ENCODE data around the gene PRAMEF1. TPM values are rescaled to one million over a fixed set of nuclear protein-coding genes. Genes with fewer than 3 reads are reported as not detected.
"Not testable (repeated sequence)": the region's sequence is repeated elsewhere in the genome, so short reads cannot be mapped to it uniquely, and the experiment has no call there.

The PRAMEF1 gene, protein sequence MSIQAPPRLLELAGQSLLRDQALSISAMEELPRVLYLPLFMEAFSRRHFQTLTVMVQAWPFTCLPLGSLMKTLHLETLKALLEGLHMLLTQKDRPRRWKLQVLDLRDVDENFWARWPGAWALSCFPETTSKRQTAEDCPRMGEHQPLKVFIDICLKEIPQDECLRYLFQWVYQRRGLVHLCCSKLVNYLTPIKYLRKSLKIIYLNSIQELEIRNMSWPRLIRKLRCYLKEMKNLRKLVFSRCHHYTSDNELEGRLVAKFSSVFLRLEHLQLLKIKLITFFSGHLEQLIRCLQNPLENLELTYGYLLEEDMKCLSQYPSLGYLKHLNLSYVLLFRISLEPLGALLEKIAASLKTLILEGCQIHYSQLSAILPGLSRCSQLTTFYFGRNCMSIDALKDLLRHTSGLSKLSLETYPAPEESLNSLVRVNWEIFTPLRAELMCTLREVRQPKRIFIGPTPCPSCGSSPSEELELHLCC
- total RNA-seq (not detected), polyA plus RNA-seq (not detected)
- long read RNA-seq, donor 1 = 0 reads
- long read RNA-seq, donor 2 = 0 reads
- long read RNA-seq, donor 3 = 0 reads

DNA sequence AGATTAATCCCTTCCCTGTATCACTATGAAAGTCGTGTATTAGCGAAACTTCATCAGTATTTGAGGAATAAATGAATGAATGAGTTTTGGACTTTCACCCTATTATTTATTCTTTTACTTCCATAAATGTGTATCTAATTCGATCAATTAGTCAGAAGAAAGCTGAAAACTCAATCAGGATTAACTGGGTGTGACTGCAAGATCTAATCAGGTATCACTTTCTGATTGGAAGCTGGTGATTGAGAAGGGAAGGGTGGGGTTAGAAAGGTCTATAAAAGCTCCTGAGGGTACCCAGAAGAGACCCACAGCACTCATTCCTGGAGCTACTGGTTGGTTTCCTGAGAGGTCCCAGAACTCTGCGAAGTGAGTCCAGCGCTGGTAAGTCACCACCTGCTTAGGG lies at the start of gene PRAMEF1:
TSS of gene PRAMEF1 (plus strand) at position 301 of the 400 bp plus-strand sequence. CDS start 1,831 bp downstream, outside the sequence.
- H3K9me3 ChIP-seq; intact Hi-C loops (cut with DNase I); ATAC-seq; H3K4me1 ChIP-seq; H3K27ac ChIP-seq; H3K27me3 ChIP-seq; H3K4me3 ChIP-seq; DNase-seq; H3K36me3 ChIP-seq: not testable (repeated sequence)
- 63 to 73% (median 67%) methylated on average over 3 to 5 of the region's 5 CpGs for WGBS, 4 donors

DNA sequence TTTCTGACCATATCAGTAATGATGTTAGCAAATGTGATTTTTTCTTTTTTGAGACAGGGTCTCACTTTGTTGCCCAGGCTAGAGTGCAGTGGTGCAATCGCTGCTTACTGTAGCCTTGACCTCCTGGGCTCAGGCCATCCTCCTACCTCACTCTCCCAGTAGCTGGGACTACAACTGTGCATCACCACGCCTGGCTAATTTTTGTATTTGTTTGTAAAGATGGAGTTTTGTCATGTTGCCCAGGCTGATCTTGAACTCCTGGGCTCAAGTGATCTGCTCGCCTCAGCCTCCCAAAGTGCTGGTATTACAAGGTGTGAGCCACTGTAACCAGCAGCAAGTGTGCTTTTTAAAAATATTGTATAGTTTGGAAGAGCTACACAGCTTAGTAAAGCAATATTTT lies 49.3 kb upstream of the PRAMEF1 start:
- H3K27ac ChIP-seq = no peak overlapping the region
- peaks cover 0 to 17% (median 0%) of the 10 kb centered on the region in 9 donors for H3K27me3 ChIP-seq
- WGBS, 4 donors = 53 to 86% (median 64%) methylated on average over 3 of the region's 3 CpGs
- H3K36me3 ChIP-seq = no peaks in the 10 kb centered on the region
- ATAC-seq (no peak), DNase-seq (no peak)
- peaks cover 0 to 4% (median 0%) of the 10 kb centered on the region in 12 donors for H3K9me3 ChIP-seq
- TF ChIP-seq, protein P1, sequence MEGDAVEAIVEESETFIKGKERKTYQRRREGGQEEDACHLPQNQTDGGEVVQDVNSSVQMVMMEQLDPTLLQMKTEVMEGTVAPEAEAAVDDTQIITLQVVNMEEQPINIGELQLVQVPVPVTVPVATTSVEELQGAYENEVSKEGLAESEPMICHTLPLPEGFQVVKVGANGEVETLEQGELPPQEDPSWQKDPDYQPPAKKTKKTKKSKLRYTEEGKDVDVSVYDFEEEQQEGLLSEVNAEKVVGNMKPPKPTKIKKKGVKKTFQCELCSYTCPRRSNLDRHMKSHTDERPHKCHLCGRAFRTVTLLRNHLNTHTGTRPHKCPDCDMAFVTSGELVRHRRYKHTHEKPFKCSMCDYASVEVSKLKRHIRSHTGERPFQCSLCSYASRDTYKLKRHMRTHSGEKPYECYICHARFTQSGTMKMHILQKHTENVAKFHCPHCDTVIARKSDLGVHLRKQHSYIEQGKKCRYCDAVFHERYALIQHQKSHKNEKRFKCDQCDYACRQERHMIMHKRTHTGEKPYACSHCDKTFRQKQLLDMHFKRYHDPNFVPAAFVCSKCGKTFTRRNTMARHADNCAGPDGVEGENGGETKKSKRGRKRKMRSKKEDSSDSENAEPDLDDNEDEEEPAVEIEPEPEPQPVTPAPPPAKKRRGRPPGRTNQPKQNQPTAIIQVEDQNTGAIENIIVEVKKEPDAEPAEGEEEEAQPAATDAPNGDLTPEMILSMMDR (IDR thresholded peaks at IDR 0.05) = no peak
- no peak for TF ChIP-seq POLR2A (IDR thresholded peaks at IDR 0.05)
- H3K4me3 ChIP-seq = no peak overlapping the region
- H3K4me1 ChIP-seq = no peaks in the 10 kb centered on the region
- intact Hi-C loops (cut with DNase I) = no loop called here

DNA sequence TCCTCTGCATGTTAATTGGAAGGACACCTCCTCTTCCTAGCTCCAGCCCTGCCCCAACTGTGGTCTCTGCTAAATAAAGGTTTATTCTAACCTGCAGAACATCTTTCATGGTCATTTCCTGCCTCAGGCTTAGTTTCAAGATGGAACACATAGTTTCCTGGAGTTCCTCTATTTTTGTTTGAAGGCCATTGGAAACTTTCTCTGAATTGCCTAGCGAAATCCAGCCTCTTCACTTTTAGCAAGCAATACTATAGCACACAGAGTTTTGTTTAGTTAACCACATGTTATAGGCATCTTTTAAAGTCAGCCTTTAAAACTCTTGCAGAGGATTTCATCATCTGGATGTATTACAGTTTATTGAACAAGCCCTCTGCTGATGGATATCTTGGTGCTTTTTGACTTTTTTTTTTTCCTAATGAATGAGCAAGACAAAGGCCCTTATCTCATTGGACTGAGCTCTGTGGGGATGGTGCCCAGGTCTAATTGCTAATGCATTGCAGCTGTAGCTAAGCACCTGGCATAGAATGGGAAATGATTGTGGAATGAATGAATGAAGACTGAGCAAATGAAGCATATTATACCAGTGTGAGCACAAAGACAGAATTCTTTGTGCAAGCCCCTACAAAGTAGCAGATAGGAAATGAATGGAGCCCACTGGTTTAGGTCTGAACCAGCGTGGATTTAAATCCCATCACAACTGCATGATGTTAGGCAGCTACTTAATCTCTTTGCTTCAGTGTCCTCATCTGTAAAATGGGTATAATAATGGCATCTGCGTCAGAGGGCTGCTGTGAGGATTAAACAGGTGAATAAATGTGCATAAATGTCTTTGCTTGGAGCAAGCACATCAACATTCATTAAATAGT lies 45.8 kb upstream of the PRAMEF1 start:
- TF ChIP-seq, protein P1 (IDR thresholded peaks at IDR 0.05) = no peak
- no peak for TF ChIP-seq POLR2A (IDR thresholded peaks at IDR 0.05)
- intact Hi-C loops (cut with DNase I) = no loop called here
- no peak for ATAC-seq
- peaks cover 0 to 21% (median 0%) of the 10 kb centered on the region in 9 donors for H3K27me3 ChIP-seq
- DNase-seq = no peak
- 60 to 75% (median 69%) methylated on average over 3 of the region's 3 CpGs for WGBS, 4 donors
- no peak overlapping the region for H3K27ac ChIP-seq
- H3K4me1 ChIP-seq = no peaks in the 10 kb centered on the region
- H3K36me3 ChIP-seq = no peaks in the 10 kb centered on the region
- peaks cover 0 to 31% (median 17%) of the 10 kb centered on the region in 12 donors for H3K9me3 ChIP-seq
- H3K4me3 ChIP-seq = no peak overlapping the region

DNA sequence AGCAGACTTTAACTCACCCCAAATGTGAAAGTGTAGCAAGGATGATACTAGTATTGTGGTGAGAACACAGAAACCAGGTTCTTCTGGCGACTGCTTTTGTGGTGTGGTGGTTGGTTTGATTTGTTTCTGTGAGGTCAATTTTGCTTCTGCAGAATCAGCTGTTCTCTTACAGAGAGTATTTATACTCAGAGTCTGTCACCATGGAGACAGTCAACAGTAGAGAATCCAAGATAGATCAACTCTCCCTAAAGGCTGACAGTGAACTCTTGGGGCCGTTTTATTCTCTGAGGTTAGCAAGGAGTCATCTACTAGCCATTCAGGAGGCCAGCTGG lies 45.2 kb upstream of the PRAMEF1 start, which contains the start of gene CFAP107:
TSS of gene CFAP107 (plus strand) at position 209 of the 332 bp plus-strand sequence. CDS start 231 bp downstream, outside the sequence.
- ATAC-seq (no peak), DNase-seq (no peak)
- Histone ChIP-seq H3K4me1 (no peaks in the 10 kb centered on the region), H3K27me3 (peaks cover 0 to 27% (median 0%) of the 10 kb centered on the region in 9 donors), H3K9me3 (peaks cover 0 to 33% (median 17%) of the 10 kb centered on the region in 12 donors), H3K4me3 (no peak within 1 kb of the TSS), H3K27ac (no peak within 1 kb of the TSS), H3K36me3 (no peaks in the 10 kb centered on the region)
- 41 to 51% (median 45%) methylated on average over 2 of the region's 2 CpGs for WGBS, 4 donors
- intact Hi-C loops (cut with DNase I) = no loop called here
- no peak for TF ChIP-seq POLR2A (IDR thresholded peaks at IDR 0.05)
- TF ChIP-seq, protein P1 (IDR thresholded peaks at IDR 0.05) = no peak

Data from heart left ventricle (tissue), 16 donors.